NT2/D1 (cell line): Measurements from ENCODE around the gene TPCN1.

Source experiments
- DNase-seq: peaks from one replicate; pipeline ENCODE4 v3.0.0-alpha.2; 2011; ENCODE audit warnings: low read depth, low spot score
- H3K27me3 ChIP-seq: 2 replicates; pipeline ENCODE4 v1.6.0; 2011; ENCODE audit warnings: mild to moderate bottlenecking; ENCODE audit not compliant: insufficient read length, insufficient read depth
- H3K36me3 ChIP-seq: 2 replicates; pipeline ENCODE4 v1.6.1; 2011; ENCODE audit warnings: mild to moderate bottlenecking, low read length, mixed read lengths; ENCODE audit not compliant: insufficient read depth, insufficient read length
- H3K4me1 ChIP-seq: 2 replicates; pipeline ENCODE4 v1.5.1; 2011; ENCODE audit not compliant: insufficient read depth, insufficient read length
- H3K4me3 ChIP-seq: 2 replicates; pipeline ENCODE4 v1.5.1; 2011; ENCODE audit warnings: low read depth; ENCODE audit not compliant: insufficient read length
- H3K9ac ChIP-seq: 2 replicates; pipeline ENCODE4 v1.6.0; 2011; ENCODE audit warnings: low read depth; ENCODE audit not compliant: insufficient read length
- H3K9me3 ChIP-seq: 2 replicates; pipeline ENCODE4 v1.5.1; 2011; ENCODE audit warnings: mild to moderate bottlenecking, low read length; ENCODE audit not compliant: insufficient read depth
- SUZ12 ChIP-seq: IDR thresholded peaks from 2 replicates; pipeline ENCODE4 v1.6.1; 2011; ENCODE audit not compliant: insufficient read length, insufficient read depth; ENCODE audit errors: extremely low read depth
- YY1 ChIP-seq: IDR thresholded peaks from 2 replicates; pipeline ENCODE4 v1.6.1; 2011; ENCODE audit not compliant: insufficient read length, insufficient read depth
- ZNF274 ChIP-seq: IDR thresholded peaks from 2 replicates; pipeline ENCODE4 v1.6.1; 2011; ENCODE audit warnings: mild to moderate bottlenecking, low read depth, low read length

Gene TPCN1

DNA sequence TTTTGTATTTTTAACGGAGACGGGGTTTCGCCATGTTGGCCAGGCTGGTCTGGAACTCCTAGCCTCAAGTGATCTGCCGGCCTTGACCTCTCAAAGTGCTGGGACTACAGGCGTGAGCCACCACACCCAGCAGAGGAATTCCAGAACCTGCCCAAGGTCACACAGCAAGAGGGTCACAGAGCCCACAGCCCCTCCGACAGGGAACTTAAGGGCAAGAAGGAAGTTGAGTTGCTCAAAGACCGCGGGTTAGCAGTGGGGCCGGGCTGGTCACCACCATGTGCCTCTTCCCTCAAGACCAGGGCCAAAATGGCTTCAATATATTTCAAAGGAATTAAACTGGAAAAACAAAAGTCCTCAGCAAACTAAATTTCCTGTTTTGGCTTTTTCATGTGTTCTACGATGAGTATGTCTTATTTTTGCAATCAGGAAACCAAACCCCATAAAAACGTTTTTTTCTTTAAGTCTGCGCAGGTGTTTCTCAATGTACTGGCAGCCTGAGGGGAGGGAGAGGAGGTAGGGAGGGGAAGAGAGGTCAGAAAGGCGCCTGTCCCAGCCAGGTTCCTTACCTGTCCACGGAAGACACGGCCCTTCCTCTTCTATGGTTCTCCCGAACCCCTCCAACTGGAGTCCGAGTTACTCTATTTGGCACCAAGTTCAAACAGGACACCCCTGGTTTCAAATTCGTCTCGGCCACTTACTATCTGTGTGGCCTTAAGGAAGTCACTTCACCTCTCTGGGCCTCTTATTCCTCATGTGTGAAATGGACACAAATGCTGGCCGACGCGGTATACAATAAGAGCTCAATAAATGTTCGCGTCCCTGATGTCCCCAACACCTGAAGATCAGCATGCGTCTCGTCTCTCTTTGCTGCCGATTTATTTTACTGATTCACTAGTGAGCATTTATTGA, 112.9 kb downstream of the TPCN1 start:
- peak overlapping the region; percentile 85 for H3K9ac ChIP-seq
- TF ChIP-seq SUZ12 (no peak), ZNF274 (no peak), YY1 (no peak)
- H3K4me3 ChIP-seq = peak overlapping the region; percentile 67
- H3K36me3 ChIP-seq = peaks cover 32% of the 10 kb centered on the region
- DNase-seq = no peak
- no peaks in the 10 kb centered on the region for H3K9me3 ChIP-seq
- H3K27me3 ChIP-seq = peaks cover 12% of the 10 kb centered on the region
- peaks cover 9% of the 10 kb centered on the region for H3K4me1 ChIP-seq

- peak within 1 kb of the TSS; percentile 85 for H3K9ac ChIP-seq
- peaks cover 25% of the 10 kb centered on the region for H3K36me3 ChIP-seq
- peak within 1 kb of the TSS; percentile 67 for H3K4me3 ChIP-seq
- peak; percentile 64 for DNase-seq
- H3K27me3 ChIP-seq = peaks cover 12% of the 10 kb centered on the region
- TF ChIP-seq ZNF274 (no peak), SUZ12 (no peak), YY1 (no peak)
- H3K9me3 ChIP-seq = no peaks in the 10 kb centered on the region
- H3K4me1 ChIP-seq = peaks cover 9% of the 10 kb centered on the region
Measured at GRCh38 chr12:113334786-113335539, 113.7 kb downstream of the TPCN1 start, which contains the start of gene SLC8B1. TSS of gene SLC8B1 (minus strand) at chr12:113335109. CDS start at chr12:113332878, 2,231 bp downstream.

DNA sequence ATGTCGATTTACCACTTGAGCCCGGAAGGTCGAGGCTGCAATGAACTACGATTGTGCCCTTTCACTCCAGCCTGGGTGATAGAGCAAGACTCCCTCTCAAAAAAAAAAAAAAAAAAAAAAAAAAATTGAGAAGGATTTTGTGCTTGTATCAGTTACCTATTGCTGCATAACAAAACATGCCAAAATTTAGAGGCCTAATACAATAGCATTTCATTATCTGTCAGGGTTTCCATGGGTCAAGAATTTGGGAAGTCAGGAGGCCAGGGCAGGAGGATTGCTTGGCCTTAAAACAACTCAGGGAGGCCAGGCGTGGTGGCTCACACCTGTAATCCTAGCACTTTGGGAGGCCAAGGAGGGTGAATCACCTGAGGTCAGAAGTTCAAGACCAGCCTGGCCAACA, 118.3 kb downstream of the TPCN1 start:
- Histone ChIP-seq H3K36me3 (no peaks in the 10 kb centered on the region), H3K4me3 (no peak overlapping the region), H3K9me3 (no peaks in the 10 kb centered on the region), H3K4me1 (peaks cover 3% of the 10 kb centered on the region), H3K9ac (no peak overlapping the region), H3K27me3 (peaks cover 5% of the 10 kb centered on the region)
- no peak for TF ChIP-seq YY1
- TF ChIP-seq ZNF274 = no peak
- TF ChIP-seq SUZ12 = no peak
- DNase-seq = no peak

DNA sequence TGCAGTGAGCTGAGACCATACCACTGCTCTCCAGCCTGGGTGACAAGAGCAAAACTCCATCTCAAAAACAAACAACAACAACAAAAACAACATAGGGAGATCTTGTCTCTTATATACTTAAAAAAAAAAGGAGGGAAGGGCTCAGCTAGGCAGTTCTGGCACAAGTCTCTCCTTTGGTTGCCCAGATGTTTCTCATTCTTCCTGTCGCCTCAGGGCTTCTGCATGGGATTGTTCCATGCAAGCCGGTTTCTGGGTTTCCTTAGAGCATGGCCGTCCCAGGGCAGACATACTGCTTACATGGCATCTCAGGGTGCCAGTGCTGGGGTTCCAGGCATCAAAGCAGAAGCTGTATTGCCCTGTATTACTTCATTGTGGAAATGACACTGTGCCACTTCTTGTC, 118.8 kb downstream of the TPCN1 start:
- DNase-seq = no peak
- TF ChIP-seq YY1 (no peak), SUZ12 (no peak), ZNF274 (no peak)
- Histone ChIP-seq H3K4me1 (peaks cover 3% of the 10 kb centered on the region), H3K9me3 (no peaks in the 10 kb centered on the region), H3K27me3 (peaks cover 2% of the 10 kb centered on the region), H3K4me3 (no peak overlapping the region), H3K36me3 (no peaks in the 10 kb centered on the region), H3K9ac (no peak overlapping the region)

GRCh38 chr12:113341535-113341934, 120.3 kb downstream of the TPCN1 start:
- H3K27me3 ChIP-seq = no peaks in the 10 kb centered on the region
- TF ChIP-seq ZNF274 = no peak
- no peak for TF ChIP-seq YY1
- TF ChIP-seq SUZ12 = no peak
- H3K9ac ChIP-seq = no peak overlapping the region
- H3K9me3 ChIP-seq = no peaks in the 10 kb centered on the region
- H3K4me3 ChIP-seq = no peak overlapping the region
- DNase-seq = no peak
- peaks cover 3% of the 10 kb centered on the region for H3K4me1 ChIP-seq
- no peaks in the 10 kb centered on the region for H3K36me3 ChIP-seq

GRCh38 chr12:113345318-113345717, 124.1 kb downstream of the TPCN1 start:
- Histone ChIP-seq H3K4me3 (no peak overlapping the region), H3K9ac (no peak overlapping the region), H3K27me3 (no peaks in the 10 kb centered on the region), H3K4me1 (peaks cover 6% of the 10 kb centered on the region), H3K9me3 (no peaks in the 10 kb centered on the region), H3K36me3 (no peaks in the 10 kb centered on the region)
- no peak for TF ChIP-seq ZNF274
- TF ChIP-seq SUZ12 = no peak
- no peak for TF ChIP-seq YY1
- no peak for DNase-seq

DNA sequence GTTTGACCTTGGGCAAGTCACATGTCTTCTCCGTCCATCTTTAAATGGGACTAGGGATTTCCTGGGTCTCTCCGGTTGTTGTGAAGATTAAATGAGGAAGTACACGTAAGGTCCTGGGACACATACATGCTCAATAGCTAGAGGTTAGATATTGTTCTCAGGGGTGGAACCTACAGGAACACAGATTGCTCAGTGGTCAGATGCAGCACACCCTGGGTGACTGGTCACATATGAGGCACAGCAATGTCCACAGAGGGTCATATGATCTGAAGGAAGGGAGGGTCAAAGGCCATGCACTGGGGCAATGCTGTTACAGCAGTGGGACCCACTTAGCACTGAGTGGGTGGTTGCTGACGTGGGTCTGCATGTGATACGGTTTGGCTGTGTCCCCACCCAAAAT, 125.1 kb downstream of the TPCN1 start:
- Histone ChIP-seq H3K36me3 (no peaks in the 10 kb centered on the region), H3K27me3 (no peaks in the 10 kb centered on the region), H3K4me1 (peaks cover 6% of the 10 kb centered on the region), H3K9ac (no peak overlapping the region), H3K9me3 (no peaks in the 10 kb centered on the region), H3K4me3 (no peak overlapping the region)
- no peak for TF ChIP-seq SUZ12
- TF ChIP-seq YY1 = no peak
- no peak for TF ChIP-seq ZNF274
- DNase-seq = no peak
